ENCODE data around the gene RNU5D-1. TPM values are rescaled to one million over a fixed set of nuclear protein-coding genes. Genes with fewer than 3 reads are reported as not detected.

Gene RNU5D-1
- total and polyA plus RNA-seq, 9 donors, result not detected

GRCh38 chr1:44714944-44715571 lies 15.9 kb downstream of the RNU5D-1 start:
- intact Hi-C loops (cut with DNase I), result no loop called here
- H3K4me1 ChIP-seq (ENCODE audit: insufficient read depth), result no peaks in the 10 kb centered on the region
- no peaks in the 10 kb centered on the region for H3K9me3 ChIP-seq
- H3K4me3 ChIP-seq, result no peak overlapping the region
- 10 to 13% (median 12%) methylated on average over 9 of the region's 9 CpGs for WGBS, 3 donors
- H3K27ac ChIP-seq, result no peak overlapping the region
- TF ChIP-seq EP300 (IDR thresholded peaks at IDR 0.05) (no peak), CTCF (IDR thresholded peaks at IDR 0.05) (peak; percentile 68 to 73 (median 70))
- peak; percentile 49 to 73 (median 62) for DNase-seq
- H3K36me3 ChIP-seq, result no peaks in the 10 kb centered on the region
- H3K27me3 ChIP-seq, result no peaks in the 10 kb centered on the region

- no peak overlapping the region for H3K27ac ChIP-seq
- no peak for TF ChIP-seq EP300 (IDR thresholded peaks at IDR 0.05)
- no peaks in the 10 kb centered on the region for H3K9me3 ChIP-seq
- DNase-seq, result no peak
- no peaks in the 10 kb centered on the region for H3K4me1 ChIP-seq (ENCODE audit: insufficient read depth)
- 85 to 92% (median 91%) methylated on average over 7 of the region's 7 CpGs for WGBS, 3 donors
- no peak overlapping the region for H3K4me3 ChIP-seq
- no peaks in the 10 kb centered on the region for H3K36me3 ChIP-seq
- H3K27me3 ChIP-seq, result no peaks in the 10 kb centered on the region
- intact Hi-C loops (cut with DNase I), result no loop called here
Observed at GRCh38 chr1:44714532-44714931, 16.4 kb downstream of the RNU5D-1 start.

GRCh38 chr1:44713321-44713781 lies 17.6 kb downstream of the RNU5D-1 start:
- Histone ChIP-seq H3K9me3 (no peaks in the 10 kb centered on the region), H3K4me1 (ENCODE audit: insufficient read depth) (no peaks in the 10 kb centered on the region), H3K4me3 (no peak overlapping the region), H3K36me3 (no peaks in the 10 kb centered on the region), H3K27ac (no peak overlapping the region), H3K27me3 (no peaks in the 10 kb centered on the region)
- TF ChIP-seq EP300 (IDR thresholded peaks at IDR 0.05) (no peak), POLR2A (IDR thresholded peaks at IDR 0.05) (no peak), CTCF (IDR thresholded peaks at IDR 0.05) (no peak)
- DNase-seq, result no peak
- intact Hi-C loops (cut with DNase I), result no loop called here
- 66 to 75% (median 66%) methylated on average over 6 of the region's 6 CpGs for WGBS, 3 donors

- H3K36me3 ChIP-seq, result no peaks in the 10 kb centered on the region
- peak in 2 of 3 donors; percentile 18 to 35 for TF ChIP-seq CTCF (IDR thresholded peaks at IDR 0.05)
- TF ChIP-seq EP300 (IDR thresholded peaks at IDR 0.05), result no peak
- H3K4me3 ChIP-seq, result no peak overlapping the region
- H3K27ac ChIP-seq, result no peak overlapping the region
- no peaks in the 10 kb centered on the region for H3K27me3 ChIP-seq
- intact Hi-C loops (cut with DNase I), result no loop called here
- DNase-seq, result no peak
- WGBS, 3 donors, result 41 to 44% (median 43%) methylated on average over 15 of the region's 15 CpGs
- no peaks in the 10 kb centered on the region for H3K9me3 ChIP-seq
- H3K4me1 ChIP-seq (ENCODE audit: insufficient read depth), result no peaks in the 10 kb centered on the region
Observed at GRCh38 chr1:44707959-44708831, 22.8 kb downstream of the RNU5D-1 start.

All from ovary (tissue), 9 donors.